ENCODE results near the gene PCP2.
A peak's percentile ranks its signal among the peaks of the same experiment; 100 is the strongest.

Gene PCP2

DNA sequence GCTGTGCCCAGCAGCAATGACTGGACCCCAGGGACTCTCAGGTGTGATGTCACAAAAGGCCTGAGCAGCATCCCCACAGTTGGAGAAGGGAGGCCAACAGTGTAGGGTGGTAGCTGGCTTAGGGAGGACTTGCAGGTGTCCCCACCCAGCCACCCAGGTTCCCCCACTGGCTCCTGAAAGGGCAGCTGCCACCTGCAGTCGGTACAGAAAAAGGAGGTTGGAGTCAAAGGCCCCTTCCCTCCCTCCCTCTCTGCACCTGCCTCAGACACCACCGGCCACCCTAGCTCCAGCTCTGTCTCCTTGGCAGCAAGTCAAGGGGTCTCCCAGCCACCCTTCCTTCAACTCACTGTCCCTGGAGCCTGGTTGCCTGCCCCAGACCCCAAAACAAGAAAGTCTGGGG is at the start of gene PCP2:
Gene PCP2 (minus strand): TSS at position 22 of the 400 bp plus-strand sequence. CDS start 262 bp downstream, outside the sequence.
- DNase-seq, result no peak

DNA sequence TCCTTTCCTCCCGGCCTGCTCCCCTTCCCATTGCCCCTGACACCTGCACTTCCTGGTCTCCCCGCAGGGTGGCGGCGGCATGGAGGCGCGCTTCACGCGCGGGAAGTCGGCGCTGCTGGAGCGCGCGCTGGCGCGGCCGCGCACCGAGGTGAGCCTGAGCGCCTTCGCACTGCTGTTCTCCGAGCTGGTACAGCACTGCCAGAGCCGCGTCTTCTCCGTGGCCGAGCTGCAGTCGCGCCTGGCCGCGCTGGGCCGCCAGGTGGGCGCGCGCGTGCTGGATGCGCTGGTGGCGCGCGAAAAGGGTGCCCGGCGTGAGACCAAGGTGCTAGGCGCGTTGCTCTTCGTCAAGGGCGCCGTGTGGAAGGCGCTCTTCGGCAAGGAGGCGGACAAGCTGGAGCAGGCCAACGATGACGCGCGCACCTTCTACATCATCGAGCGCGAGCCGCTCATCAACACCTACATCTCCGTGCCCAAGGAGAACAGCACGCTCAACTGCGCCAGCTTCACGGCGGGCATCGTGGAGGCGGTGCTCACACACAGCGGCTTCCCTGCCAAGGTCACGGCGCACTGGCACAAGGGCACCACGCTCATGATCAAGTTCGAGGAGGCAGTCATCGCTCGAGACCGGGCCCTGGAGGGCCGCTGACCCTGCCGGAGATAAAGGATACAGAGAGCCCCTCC is 48.8 kb upstream of the PCP2 start:
- no peak for DNase-seq

DNA sequence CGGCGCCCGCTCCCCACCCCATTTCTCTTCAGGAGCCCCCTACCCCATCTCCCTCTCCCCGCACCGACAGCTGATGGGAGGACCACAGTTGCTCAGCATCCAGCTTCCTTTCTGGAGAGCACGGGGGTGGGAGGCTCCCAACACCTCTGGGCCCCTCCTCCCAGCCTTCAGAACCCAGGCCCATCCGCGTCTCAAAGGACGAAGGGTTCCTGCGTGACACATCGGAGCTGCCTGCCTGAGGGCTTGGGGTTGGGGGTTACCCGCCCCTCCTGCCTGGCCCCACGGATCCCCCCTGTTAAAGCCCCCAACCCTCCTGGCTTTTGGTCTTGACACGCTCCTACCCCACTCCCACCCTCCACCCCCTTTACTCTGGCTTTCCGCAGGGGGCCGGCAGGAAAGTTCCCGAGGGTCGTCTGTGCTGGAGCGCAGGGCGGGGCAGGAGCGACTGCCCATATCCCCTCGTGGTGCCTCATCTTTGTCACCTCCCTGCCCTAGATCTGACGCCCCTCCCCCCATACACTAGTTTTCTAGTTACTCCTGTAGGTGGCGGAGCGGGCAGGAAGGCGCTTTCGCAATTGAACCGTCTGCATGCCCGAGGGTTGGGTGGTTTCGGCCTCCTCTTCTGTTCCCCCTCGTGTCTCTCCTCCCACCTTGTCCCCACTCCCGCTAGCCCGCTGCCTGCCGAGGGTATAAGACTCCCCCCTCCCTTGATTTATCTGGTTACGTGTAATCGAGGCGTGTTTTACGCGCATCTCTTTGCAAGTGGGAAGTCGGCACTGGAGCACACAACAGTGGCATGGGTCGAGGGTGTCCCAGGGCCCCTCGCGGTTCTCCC is 48.0 kb upstream of the PCP2 start:
- DNase-seq, result peak; percentile 45

DNA sequence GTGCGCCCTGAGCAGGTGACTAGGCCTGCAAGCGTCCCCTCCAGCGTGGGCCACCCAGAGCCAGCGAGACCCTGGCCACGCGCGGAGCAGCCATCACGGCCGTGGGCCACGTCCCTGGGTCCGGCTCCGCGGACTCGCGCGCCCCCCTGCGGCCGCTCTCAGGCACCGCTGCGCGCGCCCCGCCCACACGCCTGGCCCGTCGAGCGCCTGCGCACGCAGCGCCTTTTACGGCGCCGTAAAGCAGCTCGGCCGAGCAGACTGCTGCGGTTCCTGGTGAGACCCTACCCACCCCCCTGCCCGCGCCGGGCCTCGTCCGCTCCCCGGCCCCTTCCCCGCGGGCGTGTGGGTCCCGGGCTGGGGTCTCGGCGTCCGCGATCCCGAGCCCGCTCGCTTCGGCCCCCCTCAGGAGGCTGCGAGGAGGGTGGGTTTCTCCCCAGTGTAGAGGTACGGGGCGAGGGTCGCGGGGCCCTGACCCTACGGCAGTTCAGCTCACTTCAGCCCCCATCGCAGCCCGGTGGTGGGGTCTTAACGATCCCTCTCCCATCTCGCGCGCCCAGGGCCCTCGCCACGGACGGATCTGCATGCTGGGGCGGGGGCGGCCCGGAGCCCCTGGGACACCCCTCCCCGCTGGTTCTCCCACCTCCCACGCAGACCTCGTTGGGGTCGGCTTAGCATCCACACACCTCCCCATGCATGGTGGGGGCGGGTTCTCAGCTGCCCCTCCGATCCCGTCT is 47.3 kb upstream of the PCP2 start, which contains the start of gene TRAPPC5:
Gene TRAPPC5 (plus strand): TSS at position 228 of the 734 bp plus-strand sequence. CDS start 1,421 bp downstream, outside the sequence.
- DNase-seq, result peak; percentile 68

DNA sequence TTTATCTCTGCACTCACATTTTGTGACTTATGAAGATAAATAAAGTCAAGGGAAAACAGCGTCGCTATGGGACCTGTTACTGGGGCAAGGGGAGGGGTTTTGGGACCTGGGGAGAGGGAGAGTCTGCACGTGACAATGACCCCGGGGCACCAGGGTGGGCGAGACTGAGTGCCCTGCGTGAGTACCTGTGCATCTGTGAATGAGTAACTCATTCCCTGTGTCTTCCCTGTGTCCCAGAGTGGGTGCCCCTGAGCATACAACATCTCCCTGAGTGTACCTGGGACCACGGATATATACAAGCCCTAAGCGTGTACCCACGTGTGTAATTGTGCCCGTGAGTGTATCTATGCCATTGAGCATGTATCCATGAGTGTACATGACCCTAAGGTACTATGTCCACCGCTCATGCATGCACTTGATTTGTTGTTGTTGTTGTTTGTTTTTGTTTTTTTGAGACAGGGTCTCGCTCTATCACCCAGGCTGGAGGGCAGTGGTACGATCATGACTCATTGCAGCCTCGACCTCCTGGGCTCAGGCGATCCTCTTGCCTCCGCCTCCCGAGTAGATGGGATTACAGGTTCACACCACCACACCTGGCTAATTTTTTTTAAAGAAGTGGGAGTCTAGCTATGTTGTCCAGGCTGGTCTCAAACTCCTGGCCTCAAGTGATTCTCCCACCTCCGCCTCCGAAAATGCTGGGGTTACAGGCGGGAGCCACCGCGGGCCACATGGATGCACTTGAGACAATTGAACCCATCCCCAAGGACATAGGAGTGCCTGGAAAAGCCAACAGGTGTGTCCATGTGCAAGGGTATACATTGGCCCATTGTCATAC is 46.5 kb upstream of the PCP2 start:
- no peak for DNase-seq

DNA sequence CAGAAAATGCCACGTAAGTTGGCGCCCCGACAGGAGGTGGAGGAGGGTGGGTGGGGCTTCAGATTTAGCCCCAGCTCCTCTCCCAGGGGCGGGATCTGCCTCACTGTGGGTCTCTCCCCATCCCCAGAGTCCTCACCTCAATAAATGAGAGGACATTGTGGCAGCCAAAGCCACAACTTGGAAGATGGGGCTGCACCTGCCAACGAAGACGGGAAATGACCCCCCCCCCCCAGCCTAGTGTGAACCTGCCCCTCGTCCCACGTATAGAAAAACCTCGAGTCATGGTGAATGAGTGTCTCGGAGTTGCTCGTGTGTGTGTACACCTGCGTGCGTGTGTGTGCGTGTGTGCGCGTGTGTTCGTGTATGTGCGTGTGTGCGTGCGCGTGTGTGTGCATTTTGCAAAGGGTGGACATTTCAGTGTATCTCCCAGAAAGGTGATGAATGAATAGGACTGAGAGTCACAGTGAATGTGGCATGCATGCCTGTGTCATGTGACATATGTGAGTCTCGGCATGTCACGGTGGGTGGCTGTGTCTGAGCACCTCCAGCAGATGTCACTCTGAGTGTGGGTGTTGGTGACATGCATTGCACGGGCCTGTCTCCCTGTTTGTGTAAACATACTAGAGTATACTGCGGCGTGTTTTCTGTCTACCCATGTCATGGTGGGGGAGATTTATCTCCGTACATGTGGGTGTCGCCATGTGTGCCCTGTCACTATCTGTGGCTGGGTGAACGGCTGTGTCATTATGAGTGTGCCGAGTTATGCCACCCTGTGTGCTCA is 45.6 kb upstream of the PCP2 start:
- no peak for DNase-seq

DNA sequence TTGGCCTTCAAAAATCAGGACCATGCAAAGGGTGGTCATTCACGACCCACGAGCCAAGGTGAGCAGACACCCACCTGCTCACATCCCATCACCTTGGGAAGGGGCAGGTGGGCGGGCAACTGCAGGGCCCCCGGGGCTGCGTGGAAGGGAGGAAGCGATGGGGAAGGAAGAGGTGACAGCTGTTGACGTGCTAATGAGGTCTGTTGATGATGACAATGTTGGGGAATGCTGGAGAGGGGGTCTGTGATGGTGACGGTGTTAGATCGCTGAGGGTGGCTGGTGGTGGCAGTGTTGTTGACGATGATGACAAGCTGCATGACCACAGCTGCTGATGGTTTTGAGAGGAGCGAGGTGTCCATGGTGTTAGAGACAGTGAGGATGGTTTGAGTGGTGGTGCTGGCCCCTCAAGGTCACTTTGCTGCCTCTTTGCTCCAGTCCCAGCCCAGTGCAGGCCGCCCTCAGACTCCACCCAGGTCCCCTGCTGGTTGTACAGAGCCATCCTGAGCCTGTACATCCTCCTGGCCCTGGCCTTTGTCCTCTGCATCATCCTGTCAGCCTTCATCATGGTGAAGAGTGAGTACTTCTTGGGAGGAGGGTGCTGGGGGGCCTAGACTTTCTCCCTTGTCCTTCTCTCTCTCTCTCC is 44.3 kb upstream of the PCP2 start:
- no peak for DNase-seq

DNA sequence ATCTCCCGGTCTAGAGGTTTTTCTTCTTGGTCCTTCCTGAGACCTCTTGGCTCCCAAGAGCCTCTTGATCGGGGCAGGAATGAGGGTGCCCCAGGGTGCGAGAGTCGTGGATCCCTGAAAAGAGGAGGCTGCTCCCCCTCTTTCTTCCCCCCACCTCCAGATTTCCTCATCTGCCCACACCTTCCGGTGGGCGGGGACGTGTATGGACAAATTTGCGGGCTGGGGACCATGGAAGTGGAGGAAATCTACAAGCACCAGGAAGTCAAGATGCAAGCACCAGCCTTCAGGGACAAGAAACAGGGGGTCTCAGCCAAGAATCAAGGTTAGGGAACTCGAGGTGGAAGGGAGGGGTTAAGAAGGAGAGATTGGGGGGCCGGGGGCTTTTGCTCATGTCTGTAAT is 43.3 kb upstream of the PCP2 start, which contains the start of gene MCEMP1:
Gene MCEMP1 (plus strand): TSS at position 237 of the 400 bp plus-strand sequence. CDS start 31 bp downstream, at position 268.
- DNase-seq, result no peak

DNA sequence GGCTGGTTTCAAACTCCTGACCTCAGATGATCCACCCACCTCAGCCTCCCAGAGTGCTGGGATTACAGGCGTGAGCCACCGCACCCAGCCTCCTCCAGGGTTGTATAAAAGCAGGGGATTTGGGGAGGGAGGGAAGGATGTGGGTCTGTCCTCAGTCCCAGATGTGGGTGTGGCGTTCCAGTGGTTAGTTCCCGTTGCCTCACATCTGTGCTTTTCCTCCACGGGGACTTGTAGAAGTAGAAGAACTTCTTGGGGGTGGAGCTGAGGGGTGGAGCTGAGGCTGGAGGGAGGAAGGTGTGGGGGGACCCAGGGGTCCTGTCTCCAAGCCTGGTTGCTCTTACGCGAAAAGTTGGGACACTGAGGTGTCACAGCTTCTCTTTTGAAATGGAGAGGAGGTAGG is 42.9 kb upstream of the PCP2 start:
- no peak for DNase-seq

DNA sequence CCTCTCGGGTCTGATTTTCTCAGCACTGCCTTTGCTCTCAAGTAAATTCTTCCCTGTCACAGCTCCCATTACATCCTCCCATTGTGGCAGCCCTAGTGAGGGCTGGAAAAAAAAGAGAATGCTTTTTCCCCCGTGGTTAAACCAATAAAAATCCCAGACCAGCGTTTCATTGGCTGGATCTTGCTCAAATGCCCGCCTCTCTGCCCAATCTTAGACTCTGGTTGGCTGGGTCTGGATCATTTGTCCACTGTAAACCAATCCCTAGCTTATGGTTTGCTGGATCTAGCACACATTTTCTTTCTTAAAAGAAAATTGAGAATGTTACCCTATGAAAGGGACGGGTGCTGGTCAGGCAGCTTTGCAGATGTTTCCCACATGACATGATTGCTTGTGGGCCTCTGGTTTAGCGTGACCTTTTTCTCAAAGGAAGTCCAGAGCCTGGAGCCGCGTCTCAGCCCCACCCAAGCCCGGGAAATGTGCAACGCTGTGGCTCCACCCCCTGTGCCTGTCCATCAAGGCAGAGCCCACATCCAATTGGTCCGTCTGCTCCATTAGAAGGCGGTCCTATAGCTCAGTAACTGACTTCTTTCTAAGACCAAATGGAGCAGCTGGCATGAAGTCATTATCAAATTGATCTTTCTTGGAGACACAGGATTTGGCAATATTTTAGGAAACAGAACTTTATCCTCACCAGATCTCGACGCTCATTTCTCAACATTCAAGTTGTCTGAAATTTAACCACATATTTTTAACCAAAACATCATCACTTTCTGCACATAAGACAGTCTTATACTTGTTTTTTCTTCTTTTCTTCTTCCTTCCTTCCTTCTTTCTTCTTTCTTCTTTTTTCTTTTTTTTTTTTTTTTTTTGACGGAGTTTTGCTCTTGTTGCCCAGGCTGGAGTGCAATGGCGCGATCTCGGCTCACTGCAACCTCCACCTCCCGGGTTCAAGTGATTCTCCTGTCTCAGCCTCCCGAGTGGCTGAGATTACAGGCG is 40.8 kb upstream of the PCP2 start:
- peak; percentile 11 for DNase-seq

DNA sequence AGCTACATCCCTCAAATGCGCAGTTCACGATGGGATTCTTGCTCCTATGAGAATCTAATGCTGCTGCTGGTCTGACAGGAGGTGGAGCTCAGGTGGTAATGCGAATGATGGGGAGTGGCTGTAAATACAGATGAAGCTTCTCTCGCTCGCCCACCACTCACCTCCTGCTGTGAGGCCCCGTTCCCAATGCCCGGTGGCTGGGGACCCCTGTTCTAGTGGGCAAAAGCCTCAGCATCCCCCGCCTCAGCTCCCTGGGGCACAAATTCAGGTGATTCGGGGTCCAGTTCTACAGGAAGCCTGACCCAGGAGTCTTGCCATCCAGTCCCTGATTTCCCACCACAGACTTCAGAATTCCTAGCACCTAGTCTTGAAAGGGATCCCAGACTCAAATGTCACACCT is 39.0 kb upstream of the PCP2 start:
- DNase-seq, result no peak

DNA sequence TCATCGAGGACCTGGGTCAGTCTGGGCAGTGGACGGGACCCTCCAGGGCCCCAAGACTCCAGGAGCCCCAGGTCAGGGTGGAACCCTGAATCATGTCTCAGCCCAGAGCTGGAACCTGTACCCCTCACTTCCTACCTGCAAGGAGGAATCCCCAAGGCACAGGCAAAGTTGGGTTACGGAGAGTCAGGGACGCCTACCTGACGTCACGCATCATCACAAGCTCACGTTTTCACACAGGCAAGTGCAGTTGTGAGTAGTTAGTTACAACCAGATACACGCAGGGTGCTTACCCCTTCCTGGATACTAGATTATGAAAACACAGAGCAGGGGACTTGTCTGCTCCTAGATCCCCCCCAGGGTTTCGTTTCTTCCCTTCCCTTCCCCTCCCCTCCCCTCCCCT is 37.3 kb upstream of the PCP2 start:
- no peak for DNase-seq

DNA sequence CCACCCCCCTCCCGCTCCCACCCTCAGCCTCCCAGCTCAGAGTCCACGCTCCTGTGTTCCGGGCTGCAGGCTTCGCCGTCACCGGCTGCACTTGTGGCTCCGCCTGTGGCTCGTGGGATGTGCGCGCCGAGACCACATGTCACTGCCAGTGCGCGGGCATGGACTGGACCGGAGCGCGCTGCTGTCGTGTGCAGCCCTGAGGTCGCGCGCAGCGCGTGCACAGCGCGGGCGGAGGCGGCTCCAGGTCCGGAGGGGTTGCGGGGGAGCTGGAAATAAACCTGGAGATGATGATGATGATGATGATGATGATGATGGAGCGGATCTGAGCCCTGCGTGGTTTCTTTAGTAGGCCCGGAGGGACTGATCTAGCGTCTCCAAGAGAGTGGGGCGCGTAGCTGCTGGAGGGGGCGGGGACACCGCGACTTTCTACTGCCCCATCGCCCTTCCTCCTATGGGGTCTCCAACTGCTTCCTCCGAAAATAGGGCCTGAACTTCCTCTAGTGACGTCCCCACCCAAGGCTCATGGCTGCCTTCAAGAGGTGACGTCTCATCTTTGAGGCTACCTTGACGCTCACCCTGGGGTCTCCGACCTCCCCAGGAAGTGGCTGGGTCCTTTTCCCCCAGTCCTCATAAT is 36.7 kb upstream of the PCP2 start:
- no peak for DNase-seq

DNA sequence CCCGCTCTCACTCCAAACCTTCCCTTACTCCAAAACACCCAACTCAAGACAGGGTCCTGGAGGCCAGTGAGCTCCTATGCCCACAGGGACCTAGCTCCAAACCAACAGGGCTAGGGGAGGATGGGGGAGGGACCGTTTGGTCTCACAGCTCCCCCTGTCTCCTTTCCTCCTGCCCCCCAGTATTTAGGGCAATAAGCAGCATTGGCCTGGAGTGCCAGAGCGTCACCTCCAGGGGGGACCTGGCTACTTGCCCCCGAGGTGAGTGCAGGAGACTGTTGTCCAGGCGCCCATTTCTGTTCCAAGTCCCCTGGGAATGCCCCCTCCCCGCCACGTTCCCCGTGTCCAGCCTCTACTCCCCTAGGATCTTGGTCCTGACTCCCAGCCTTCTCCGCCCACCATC is 36.1 kb upstream of the PCP2 start:
- DNase-seq, result no peak

DNA sequence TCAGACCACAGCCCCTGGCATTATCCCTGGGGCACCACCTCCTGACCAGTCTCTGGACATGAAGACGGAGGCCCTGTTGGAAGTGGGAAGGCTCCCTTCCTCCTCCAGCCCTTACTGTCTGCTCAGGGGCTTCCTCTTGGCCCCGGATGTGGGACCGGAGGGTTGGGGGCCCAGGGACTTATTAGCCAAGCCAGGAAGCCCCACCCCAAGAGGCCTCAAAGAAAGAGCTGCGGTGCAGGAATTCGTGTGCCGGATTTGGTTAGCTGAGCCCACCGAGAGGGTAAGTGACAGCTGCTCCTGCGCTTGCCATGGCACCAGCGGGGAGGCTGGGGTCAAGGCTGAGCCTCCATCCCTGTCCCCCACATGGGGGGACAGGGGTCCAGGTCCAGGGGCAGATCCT is 35.3 kb upstream of the PCP2 start, which contains the start of gene RETN:
Gene RETN (plus strand): TSS at position 208 of the 400 bp plus-strand sequence. CDS start 278 bp downstream, outside the sequence.
- DNase-seq, result no peak

DNA sequence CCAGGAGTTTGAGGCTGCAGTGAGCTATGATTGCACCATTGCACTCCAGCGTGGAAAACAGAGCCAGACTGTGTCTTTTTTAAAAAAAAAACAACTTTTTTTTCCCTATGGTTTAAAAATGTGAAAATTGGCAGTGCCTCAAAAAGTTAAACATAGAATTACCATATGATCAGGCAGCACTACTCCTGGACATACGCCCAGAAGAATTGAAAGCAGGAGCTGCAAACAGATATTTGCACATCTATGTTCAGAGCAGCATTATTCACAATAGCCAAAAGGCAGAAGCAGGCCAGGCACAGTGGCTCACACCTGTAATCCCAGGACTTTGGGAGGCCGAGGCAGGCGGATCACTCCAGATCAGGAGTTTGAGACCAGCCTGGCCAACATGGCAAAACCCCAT is 31.6 kb upstream of the PCP2 start:
- no peak for DNase-seq

DNA sequence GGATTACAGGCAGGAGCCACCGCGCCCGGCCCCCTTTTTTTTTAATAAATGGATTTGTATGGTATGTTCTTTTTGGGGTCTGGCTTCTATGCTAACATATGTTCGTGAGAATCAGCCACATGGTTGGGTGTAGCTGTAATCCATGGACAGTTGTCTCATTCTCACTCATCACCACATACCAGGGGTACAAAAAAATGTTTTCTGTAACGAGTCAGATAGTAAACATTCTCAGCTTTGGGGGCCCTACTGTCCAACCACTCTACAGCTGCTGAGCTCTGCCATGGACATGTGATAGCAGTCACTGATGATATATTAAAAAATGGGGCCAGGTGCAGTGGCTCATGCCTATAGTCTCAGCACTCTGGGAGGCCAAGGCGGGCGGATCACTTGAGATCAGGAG is 30.2 kb upstream of the PCP2 start:
- no peak for DNase-seq

DNA sequence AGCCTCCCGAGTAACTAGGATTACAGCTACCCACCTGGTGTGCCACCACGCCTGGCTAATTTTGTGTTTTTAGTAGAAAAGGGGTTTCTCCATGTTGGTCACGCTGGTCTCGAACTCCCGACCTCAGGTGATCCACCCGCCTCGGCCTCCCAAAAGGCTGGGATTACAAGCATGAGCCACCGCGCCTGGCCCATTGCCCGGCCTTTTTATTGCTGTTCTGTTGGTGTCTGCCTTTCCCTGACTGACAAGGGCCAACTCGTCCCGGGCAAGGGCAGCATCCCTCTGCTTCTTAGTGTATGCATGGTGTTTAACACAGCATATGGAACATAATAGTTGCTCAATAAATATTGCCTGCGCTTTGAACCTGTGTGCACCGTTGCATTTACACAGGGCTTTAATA is 29.1 kb upstream of the PCP2 start:
- DNase-seq, result no peak

Data from NCI-H510A (cell line).